ENCODE data around the gene TIAM1. TPM values are rescaled to one million over a fixed set of nuclear protein-coding genes. Genes with fewer than 3 reads are reported as not detected.

TIAM1 gene
- total RNA-seq, 1 experiment from 2014 or later = 3.7 TPM

DNA sequence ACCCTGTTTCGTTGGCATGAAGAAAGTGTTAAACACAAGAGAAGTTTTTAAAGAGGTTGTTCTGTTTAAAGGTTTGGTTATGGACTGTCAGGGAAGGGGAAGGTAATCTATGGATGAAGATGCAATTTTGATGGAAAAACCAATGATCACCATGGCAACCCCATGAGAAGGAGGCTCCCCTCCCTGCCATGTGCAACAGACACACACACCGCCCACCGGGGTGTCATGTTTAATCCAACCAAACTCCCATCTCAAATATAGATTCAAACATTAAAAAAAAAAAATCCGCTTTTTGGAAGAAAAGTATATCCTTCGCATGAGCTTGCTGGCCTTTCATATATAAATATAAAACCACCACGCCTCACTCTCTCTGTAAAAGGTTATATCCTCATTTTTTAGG lies 224.9 kb downstream of the TIAM1 start:
- intact Hi-C loops (cut with micrococcal nuclease; ENCODE audit: unreplicated experiment) (no loop called here), in situ Hi-C loops (cut with HindIII; ENCODE audit: low pct_unique_long_range_greater_than_20kb, low sequenced_read_pairs) (no loop called here)
- ChIA-PET CTCF (no interaction called here), POLR2A (no interaction called here)
- ATAC-seq = no peak
- no peak for TF ChIP-seq POLR2AphosphoS5 (IDR thresholded peaks at IDR 0.05; ENCODE audit: low read depth, low read length)
- no peak for TF ChIP-seq TCF7L2 (IDR thresholded peaks at IDR 0.05; ENCODE audit: low read depth, low read length)
- TF ChIP-seq SIN3A (IDR thresholded peaks at IDR 0.05; ENCODE audit: borderline replicate concordance, insufficient read depth, low read depth, low read length) = no peak
- TF ChIP-seq, protein P1, sequence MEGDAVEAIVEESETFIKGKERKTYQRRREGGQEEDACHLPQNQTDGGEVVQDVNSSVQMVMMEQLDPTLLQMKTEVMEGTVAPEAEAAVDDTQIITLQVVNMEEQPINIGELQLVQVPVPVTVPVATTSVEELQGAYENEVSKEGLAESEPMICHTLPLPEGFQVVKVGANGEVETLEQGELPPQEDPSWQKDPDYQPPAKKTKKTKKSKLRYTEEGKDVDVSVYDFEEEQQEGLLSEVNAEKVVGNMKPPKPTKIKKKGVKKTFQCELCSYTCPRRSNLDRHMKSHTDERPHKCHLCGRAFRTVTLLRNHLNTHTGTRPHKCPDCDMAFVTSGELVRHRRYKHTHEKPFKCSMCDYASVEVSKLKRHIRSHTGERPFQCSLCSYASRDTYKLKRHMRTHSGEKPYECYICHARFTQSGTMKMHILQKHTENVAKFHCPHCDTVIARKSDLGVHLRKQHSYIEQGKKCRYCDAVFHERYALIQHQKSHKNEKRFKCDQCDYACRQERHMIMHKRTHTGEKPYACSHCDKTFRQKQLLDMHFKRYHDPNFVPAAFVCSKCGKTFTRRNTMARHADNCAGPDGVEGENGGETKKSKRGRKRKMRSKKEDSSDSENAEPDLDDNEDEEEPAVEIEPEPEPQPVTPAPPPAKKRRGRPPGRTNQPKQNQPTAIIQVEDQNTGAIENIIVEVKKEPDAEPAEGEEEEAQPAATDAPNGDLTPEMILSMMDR (IDR thresholded peaks at IDR 0.05) = no peak
- TF ChIP-seq, protein P2, sequence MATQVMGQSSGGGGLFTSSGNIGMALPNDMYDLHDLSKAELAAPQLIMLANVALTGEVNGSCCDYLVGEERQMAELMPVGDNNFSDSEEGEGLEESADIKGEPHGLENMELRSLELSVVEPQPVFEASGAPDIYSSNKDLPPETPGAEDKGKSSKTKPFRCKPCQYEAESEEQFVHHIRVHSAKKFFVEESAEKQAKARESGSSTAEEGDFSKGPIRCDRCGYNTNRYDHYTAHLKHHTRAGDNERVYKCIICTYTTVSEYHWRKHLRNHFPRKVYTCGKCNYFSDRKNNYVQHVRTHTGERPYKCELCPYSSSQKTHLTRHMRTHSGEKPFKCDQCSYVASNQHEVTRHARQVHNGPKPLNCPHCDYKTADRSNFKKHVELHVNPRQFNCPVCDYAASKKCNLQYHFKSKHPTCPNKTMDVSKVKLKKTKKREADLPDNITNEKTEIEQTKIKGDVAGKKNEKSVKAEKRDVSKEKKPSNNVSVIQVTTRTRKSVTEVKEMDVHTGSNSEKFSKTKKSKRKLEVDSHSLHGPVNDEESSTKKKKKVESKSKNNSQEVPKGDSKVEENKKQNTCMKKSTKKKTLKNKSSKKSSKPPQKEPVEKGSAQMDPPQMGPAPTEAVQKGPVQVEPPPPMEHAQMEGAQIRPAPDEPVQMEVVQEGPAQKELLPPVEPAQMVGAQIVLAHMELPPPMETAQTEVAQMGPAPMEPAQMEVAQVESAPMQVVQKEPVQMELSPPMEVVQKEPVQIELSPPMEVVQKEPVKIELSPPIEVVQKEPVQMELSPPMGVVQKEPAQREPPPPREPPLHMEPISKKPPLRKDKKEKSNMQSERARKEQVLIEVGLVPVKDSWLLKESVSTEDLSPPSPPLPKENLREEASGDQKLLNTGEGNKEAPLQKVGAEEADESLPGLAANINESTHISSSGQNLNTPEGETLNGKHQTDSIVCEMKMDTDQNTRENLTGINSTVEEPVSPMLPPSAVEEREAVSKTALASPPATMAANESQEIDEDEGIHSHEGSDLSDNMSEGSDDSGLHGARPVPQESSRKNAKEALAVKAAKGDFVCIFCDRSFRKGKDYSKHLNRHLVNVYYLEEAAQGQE (IDR thresholded peaks at IDR 0.05; ENCODE audit: insufficient read depth in 1 of 2, low read depth in 2 of 2, low read length in 1 of 2) = no peak
- no peak for DNase-seq (ENCODE audit: low read depth, low spot score)
- Histone ChIP-seq H3K9me3 (ENCODE audit: control insufficient read depth, insufficient read depth, low read depth, low read length) (no peaks in the 10 kb centered on the region), H3K4me1 (ENCODE audit: control insufficient read depth, insufficient read depth, low read length) (no peaks in the 10 kb centered on the region), H3K4me3 (ENCODE audit: low read depth in 2 of 2, low read length in 2 of 2) (no peak overlapping the region), H3K27me3 (ENCODE audit: control insufficient read depth, insufficient read depth, low read length) (no peaks in the 10 kb centered on the region), H3K27ac (ENCODE audit: low read length) (no peak overlapping the region), H3K36me3 (ENCODE audit: control insufficient read depth, insufficient read depth, low read length) (no peaks in the 10 kb centered on the region)
- BruUV-seq (replicated peaks) = no TSS peak

DNA sequence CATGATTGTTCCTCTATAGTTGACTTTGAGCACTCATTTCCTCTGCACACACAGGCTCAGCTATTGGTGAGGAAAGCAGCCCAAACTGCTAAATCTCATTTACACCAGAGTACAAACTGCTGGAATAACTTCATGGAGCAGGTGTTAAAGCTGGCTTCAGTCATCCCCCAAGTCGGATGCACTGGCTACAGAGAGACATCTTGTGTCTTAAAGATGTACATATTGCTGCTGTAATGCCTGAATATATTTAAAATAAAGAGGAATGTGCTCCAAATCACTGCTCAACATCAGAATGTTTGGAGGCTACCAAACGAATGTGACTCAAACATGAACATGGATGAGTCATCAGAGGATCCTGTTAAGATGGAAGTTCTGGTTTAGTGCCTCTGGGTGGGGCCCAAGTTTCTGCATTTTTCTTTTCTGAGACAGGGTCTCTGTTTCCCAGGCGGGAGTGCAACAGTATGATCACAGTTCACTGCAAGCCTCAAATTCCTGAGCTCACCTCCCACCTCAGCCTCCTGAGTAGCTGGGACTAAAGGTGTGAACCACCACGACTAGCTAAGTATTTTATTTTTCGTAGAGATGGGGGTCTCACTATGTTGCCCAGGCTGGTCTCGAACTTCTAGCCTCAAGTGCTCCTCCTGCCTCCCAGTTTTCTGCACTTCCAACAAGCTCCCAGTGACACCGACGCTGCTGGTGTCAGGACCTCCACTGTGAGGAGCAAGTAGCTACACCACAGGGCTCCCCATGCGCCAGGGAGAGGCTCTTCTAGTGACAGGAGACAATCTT lies 226.7 kb downstream of the TIAM1 start:
- DNase-seq (ENCODE audit: low read depth, low spot score) (peak; percentile 7), ATAC-seq (no peak)
- no peak overlapping the region for H3K4me3 ChIP-seq (ENCODE audit: low read depth in 2 of 2, low read length in 2 of 2)
- CTCF ChIA-PET = no interaction called here
- no peaks in the 10 kb centered on the region for H3K27me3 ChIP-seq (ENCODE audit: control insufficient read depth, insufficient read depth, low read length)
- in situ Hi-C loops (cut with HindIII; ENCODE audit: low pct_unique_long_range_greater_than_20kb, low sequenced_read_pairs) (no loop called here), intact Hi-C loops (cut with micrococcal nuclease; ENCODE audit: unreplicated experiment) (no loop called here)
- TF ChIP-seq SIN3A (IDR thresholded peaks at IDR 0.05; ENCODE audit: borderline replicate concordance, insufficient read depth, low read depth, low read length) (no peak), POLR2AphosphoS5 (IDR thresholded peaks at IDR 0.05; ENCODE audit: low read depth, low read length) (no peak), TCF7L2 (IDR thresholded peaks at IDR 0.05; ENCODE audit: low read depth, low read length) (no peak)
- TF ChIP-seq, protein P2 (IDR thresholded peaks at IDR 0.05; ENCODE audit: insufficient read depth in 1 of 2, low read depth in 2 of 2, low read length in 1 of 2) = no peak
- TF ChIP-seq, protein P1 (IDR thresholded peaks at IDR 0.05) = no peak
- H3K27ac ChIP-seq (ENCODE audit: low read length) = no peak overlapping the region
- POLR2A ChIA-PET = no interaction called here
- no peaks in the 10 kb centered on the region for H3K4me1 ChIP-seq (ENCODE audit: control insufficient read depth, insufficient read depth, low read length)
- no peaks in the 10 kb centered on the region for H3K9me3 ChIP-seq (ENCODE audit: control insufficient read depth, insufficient read depth, low read depth, low read length)
- no peaks in the 10 kb centered on the region for H3K36me3 ChIP-seq (ENCODE audit: control insufficient read depth, insufficient read depth, low read length)
- BruUV-seq (replicated peaks) = no TSS peak
